ENCODE data around the gene CCDC192. TPM values are rescaled to one million over a fixed set of nuclear protein-coding genes. Genes with fewer than 3 reads are reported as not detected.

The CCDC192 gene
- total RNA-seq, 1 experiment from 2014 or later: not detected

GRCh38 chr5:127930311-127930710 lies 227.1 kb downstream of the CCDC192 start:
- DNase-seq (ENCODE audit: low read depth in 1 of 2, low spot score in 2 of 2): peak; percentile 85 to 90
- Histone ChIP-seq H3K9me3 (replicated peaks) (no peaks in the 10 kb centered on the region), H3K4me1 (replicated peaks) (peaks cover 42% of the 10 kb centered on the region), H3K36me3 (no peaks in the 10 kb centered on the region), H3K27ac (peak overlapping the region; percentile 30), H3K4me3 (no peak overlapping the region), H3K27me3 (replicated peaks) (no peaks in the 10 kb centered on the region)

- H3K27me3 ChIP-seq (replicated peaks): no peaks in the 10 kb centered on the region
- H3K4me3 ChIP-seq: no peak overlapping the region
- no peak overlapping the region for H3K27ac ChIP-seq
- peaks cover 52% of the 10 kb centered on the region for H3K4me1 ChIP-seq (replicated peaks)
- no peak for DNase-seq (ENCODE audit: low read depth in 1 of 2, low spot score in 2 of 2)
- H3K36me3 ChIP-seq: no peaks in the 10 kb centered on the region
- H3K9me3 ChIP-seq (replicated peaks): no peaks in the 10 kb centered on the region
Observed at GRCh38 chr5:127931396-127931795, 228.2 kb downstream of the CCDC192 start.

GRCh38 chr5:127933348-127933747 lies 230.2 kb downstream of the CCDC192 start:
- Histone ChIP-seq H3K27ac (peak overlapping the region; percentile 43; the same call in 1 of the 2 replicates), H3K27me3 (replicated peaks) (no peaks in the 10 kb centered on the region), H3K4me1 (replicated peaks) (peaks cover 58% of the 10 kb centered on the region), H3K9me3 (replicated peaks) (no peaks in the 10 kb centered on the region), H3K36me3 (no peaks in the 10 kb centered on the region), H3K4me3 (no peak overlapping the region)
- no peak for DNase-seq (ENCODE audit: low read depth in 1 of 2, low spot score in 2 of 2)

- Histone ChIP-seq H3K27me3 (replicated peaks) (no peaks in the 10 kb centered on the region), H3K9me3 (replicated peaks) (no peaks in the 10 kb centered on the region), H3K4me3 (no peak overlapping the region), H3K27ac (peak overlapping the region; percentile 9), H3K36me3 (no peaks in the 10 kb centered on the region), H3K4me1 (replicated peaks) (peaks cover 52% of the 10 kb centered on the region)
- peak; percentile 95 to 99 for DNase-seq (ENCODE audit: low read depth in 1 of 2, low spot score in 2 of 2)
Observed at GRCh38 chr5:127934791-127935256, 231.6 kb downstream of the CCDC192 start.

GRCh38 chr5:127935398-127935797 lies 232.2 kb downstream of the CCDC192 start:
- no peak for DNase-seq (ENCODE audit: low read depth in 1 of 2, low spot score in 2 of 2)
- no peaks in the 10 kb centered on the region for H3K9me3 ChIP-seq (replicated peaks)
- peak overlapping the region; percentile 9 for H3K27ac ChIP-seq
- H3K4me1 ChIP-seq (replicated peaks): peaks cover 46% of the 10 kb centered on the region
- H3K27me3 ChIP-seq (replicated peaks): no peaks in the 10 kb centered on the region
- H3K36me3 ChIP-seq: no peaks in the 10 kb centered on the region
- H3K4me3 ChIP-seq: no peak overlapping the region

- no peak overlapping the region for H3K27ac ChIP-seq
- H3K4me3 ChIP-seq: no peak overlapping the region
- H3K9me3 ChIP-seq (replicated peaks): no peaks in the 10 kb centered on the region
- no peaks in the 10 kb centered on the region for H3K36me3 ChIP-seq
- no peak for DNase-seq (ENCODE audit: low read depth in 1 of 2, low spot score in 2 of 2)
- no peaks in the 10 kb centered on the region for H3K27me3 ChIP-seq (replicated peaks)
- H3K4me1 ChIP-seq (replicated peaks): peaks cover 45% of the 10 kb centered on the region
Observed at GRCh38 chr5:127936439-127936972, 233.3 kb downstream of the CCDC192 start.

GRCh38 chr5:127938746-127939145 lies 235.6 kb downstream of the CCDC192 start:
- no peaks in the 10 kb centered on the region for H3K9me3 ChIP-seq (replicated peaks)
- H3K4me3 ChIP-seq: no peak overlapping the region
- peaks cover 55% of the 10 kb centered on the region for H3K4me1 ChIP-seq (replicated peaks)
- no peaks in the 10 kb centered on the region for H3K27me3 ChIP-seq (replicated peaks)
- H3K36me3 ChIP-seq: no peaks in the 10 kb centered on the region
- no peak overlapping the region for H3K27ac ChIP-seq
- no peak for DNase-seq (ENCODE audit: low read depth in 1 of 2, low spot score in 2 of 2)

- Histone ChIP-seq H3K36me3 (no peaks in the 10 kb centered on the region), H3K4me1 (replicated peaks) (peaks cover 37% of the 10 kb centered on the region), H3K9me3 (replicated peaks) (no peaks in the 10 kb centered on the region), H3K27me3 (replicated peaks) (no peaks in the 10 kb centered on the region), H3K27ac (peak overlapping the region; percentile 59), H3K4me3 (no peak overlapping the region)
- no peak for DNase-seq (ENCODE audit: low read depth in 1 of 2, low spot score in 2 of 2)
Observed at GRCh38 chr5:127940854-127941253, 237.7 kb downstream of the CCDC192 start.

- DNase-seq (ENCODE audit: low read depth in 1 of 2, low spot score in 2 of 2): peak; percentile 81 to 85
- Histone ChIP-seq H3K27me3 (replicated peaks) (no peaks in the 10 kb centered on the region), H3K9me3 (replicated peaks) (no peaks in the 10 kb centered on the region), H3K36me3 (no peaks in the 10 kb centered on the region), H3K4me1 (replicated peaks) (peaks cover 29% of the 10 kb centered on the region), H3K27ac (peak overlapping the region; percentile 59), H3K4me3 (peak overlapping the region; percentile 1)
Observed at GRCh38 chr5:127941646-127942045, 238.5 kb downstream of the CCDC192 start.

- no peaks in the 10 kb centered on the region for H3K27me3 ChIP-seq (replicated peaks)
- no peaks in the 10 kb centered on the region for H3K36me3 ChIP-seq
- H3K9me3 ChIP-seq (replicated peaks): no peaks in the 10 kb centered on the region
- H3K4me1 ChIP-seq (replicated peaks): peaks cover 26% of the 10 kb centered on the region
- DNase-seq (ENCODE audit: low read depth in 1 of 2, low spot score in 2 of 2): peak in 1 of 2 experiments; percentile 68
- H3K27ac ChIP-seq: peak overlapping the region; percentile 59
- H3K4me3 ChIP-seq: no peak overlapping the region
Observed at GRCh38 chr5:127942246-127943060, 239.3 kb downstream of the CCDC192 start.

- no peaks in the 10 kb centered on the region for H3K27me3 ChIP-seq (replicated peaks)
- H3K36me3 ChIP-seq: no peaks in the 10 kb centered on the region
- H3K4me3 ChIP-seq: no peak overlapping the region
- peaks cover 26% of the 10 kb centered on the region for H3K4me1 ChIP-seq (replicated peaks)
- DNase-seq (ENCODE audit: low read depth in 1 of 2, low spot score in 2 of 2): no peak
- peak overlapping the region; percentile 59; the same call in 1 of the 2 replicates for H3K27ac ChIP-seq
- no peaks in the 10 kb centered on the region for H3K9me3 ChIP-seq (replicated peaks)
Observed at GRCh38 chr5:127943061-127943371, 239.8 kb downstream of the CCDC192 start.

- no peak overlapping the region for H3K27ac ChIP-seq
- no peaks in the 10 kb centered on the region for H3K27me3 ChIP-seq (replicated peaks)
- no peak overlapping the region for H3K4me3 ChIP-seq
- no peaks in the 10 kb centered on the region for H3K9me3 ChIP-seq (replicated peaks)
- H3K36me3 ChIP-seq: no peaks in the 10 kb centered on the region
- peaks cover 26% of the 10 kb centered on the region for H3K4me1 ChIP-seq (replicated peaks)
- no peak for DNase-seq (ENCODE audit: low read depth in 1 of 2, low spot score in 2 of 2)
Observed at GRCh38 chr5:127944125-127944524, 240.9 kb downstream of the CCDC192 start.

GRCh38 chr5:127947941-127948340 lies 244.8 kb downstream of the CCDC192 start:
- H3K4me3 ChIP-seq: no peak overlapping the region
- H3K9me3 ChIP-seq (replicated peaks): no peaks in the 10 kb centered on the region
- H3K27me3 ChIP-seq (replicated peaks): no peaks in the 10 kb centered on the region
- no peak overlapping the region for H3K27ac ChIP-seq
- H3K4me1 ChIP-seq (replicated peaks): peaks cover 2% of the 10 kb centered on the region
- DNase-seq (ENCODE audit: low read depth in 1 of 2, low spot score in 2 of 2): no peak
- H3K36me3 ChIP-seq: no peaks in the 10 kb centered on the region

GRCh38 chr5:127950707-127951391 lies 247.7 kb downstream of the CCDC192 start:
- no peak overlapping the region for H3K4me3 ChIP-seq

More at GRCh38 chr5:127950707-127951391, 247.7 kb downstream of the CCDC192 start:
- Histone ChIP-seq H3K27me3 (replicated peaks) (no peaks in the 10 kb centered on the region), H3K9me3 (replicated peaks) (no peaks in the 10 kb centered on the region), H3K36me3 (no peaks in the 10 kb centered on the region), H3K4me1 (replicated peaks) (no peaks in the 10 kb centered on the region), H3K27ac (no peak overlapping the region)
- no peak for DNase-seq (ENCODE audit: low read depth in 1 of 2, low spot score in 2 of 2)

All from SJSA1 (cell line).